OCI-LY7 (cell line): ENCODE results near the gene FKBP14. TPM values are rescaled to one million over a fixed set of nuclear protein-coding genes. Genes with fewer than 3 reads are reported as not detected.

Experiments
- BruUV-seq: library from RNA; stranded (reverse); fragments of 400-500 nt; replicated peaks from 2 replicates; lab custom pipeline; 2021; lab: Mats Ljungman, UMichigan
- CTCF ChIA-PET: fragments of 300-600 bp; sonication (Branson Sonifier 250); formaldehyde crosslinking; loops from one replicate; lab custom pipeline; 2022; ENCODE audit warnings: antibody characterized with exemption; ENCODE audit not compliant: unreplicated experiment; lab: Charles Lee
- POLR2A ChIA-PET: fragments of 300-600 bp; sonication (Branson Sonifier 250); formaldehyde crosslinking; loops from one replicate; lab custom pipeline; 2022; ENCODE audit warnings: antibody characterized with exemption; lab: Charles Lee
- DNase-seq: peaks from one replicate; pipeline ENCODE4 v3.0.0-alpha.2; 2015; ENCODE audit warnings: low spot score
- H2AFZ ChIP-seq: fragments of 200-600 bp; sonication (generic), shearing (Covaris generic); 2 replicates; pipeline ENCODE4 v1.6.1; 2014; ENCODE audit warnings: mild to moderate bottlenecking, antibody characterized with exemption, low read length, moderate library complexity
- H3K27ac ChIP-seq: fragments of 200-600 bp; sonication (generic); 2 replicates; pipeline ENCODE4 v1.5.1; 2014; ENCODE audit warnings: mixed run types, low read depth, mild to moderate bottlenecking, moderate library complexity, low read length, inconsistent platforms; ENCODE audit not compliant: poor library complexity, severe bottlenecking
- H3K36me3 ChIP-seq: fragments of 200-600 bp; sonication (generic); 2 replicates; pipeline ENCODE4 v1.6.1; 2014; ENCODE audit warnings: mild to moderate bottlenecking, antibody characterized with exemption, low read length, moderate library complexity, mixed read lengths; ENCODE audit not compliant: insufficient read depth
- H3K4me1 ChIP-seq: fragments of 200-600 bp; sonication (generic); 2 replicates; pipeline ENCODE4 v1.5.1; 2014; ENCODE audit warnings: mild to moderate bottlenecking, low read length; ENCODE audit not compliant: insufficient read depth, poor library complexity, severe bottlenecking
- H3K4me2 ChIP-seq: fragments of 200-600 bp; sonication (generic); 2 replicates; pipeline ENCODE4 v1.6.1; 2014; ENCODE audit warnings: mild to moderate bottlenecking, low read length
- H3K4me3 ChIP-seq: fragments of 200-600 bp; sonication (generic); 2 replicates; pipeline ENCODE4 v1.5.1; 2014; ENCODE audit warnings: mild to moderate bottlenecking, low read depth, low read length; ENCODE audit not compliant: poor library complexity, severe bottlenecking
- H3K79me2 ChIP-seq: fragments of 200-600 bp; sonication (generic); 2 replicates; pipeline ENCODE4 v1.6.1; 2016; ENCODE audit warnings: low read depth, mild to moderate bottlenecking, low read length, moderate library complexity, mixed read lengths; ENCODE audit not compliant: insufficient read depth
- H3K9me2 ChIP-seq: fragments of 200-600 bp; sonication (generic); 2 replicates; pipeline ENCODE4 v1.6.1; 2016; ENCODE audit warnings: mild to moderate bottlenecking, low read length, mixed read lengths; ENCODE audit not compliant: insufficient read depth
- H3K9me3 ChIP-seq: fragments of 200-600 bp; sonication (generic); 2 replicates; pipeline ENCODE4 v1.6.1; 2014; ENCODE audit warnings: mild to moderate bottlenecking, mixed run types, low read length, mixed read lengths
- H4K20me1 ChIP-seq: fragments of 200-600 bp; sonication (generic); 2 replicates; pipeline ENCODE4 v1.6.1; 2014; ENCODE audit warnings: mild to moderate bottlenecking, antibody characterized with exemption, low read length, moderate library complexity, mixed read lengths; ENCODE audit not compliant: insufficient read depth
- CTCF ChIP-seq: fragments of 200-600 bp; sonication (generic); conservative IDR thresholded peaks from 2 replicates; pipeline ENCODE4 v1.5.1; 2014; ENCODE audit warnings: mild to moderate bottlenecking, antibody characterized with exemption, low read length, moderate library complexity, mixed read lengths
- EZH2phosphoT487 ChIP-seq: fragments of 200-600 bp; sonication (generic); IDR thresholded peaks from 2 replicates; pipeline ENCODE4 v1.6.1; 2018; ENCODE audit warnings: low read depth, borderline replicate concordance, mild to moderate bottlenecking, mixed run types, antibody characterized with exemption, low read length, moderate library complexity, mixed read lengths
- intact Hi-C: fragments of 100-400 bp; cut with micrococcal nuclease; formaldehyde crosslinking; loops from one replicate; pipeline ENCODE4 v1.10.0; 2022; ENCODE audit not compliant: unreplicated experiment
- total RNA-seq, 2 experiments: library from RNA; depleted of rRNA in 1 of 2; stranded (reverse); fragments of >200 nt in 1 of 2; shearing (Covaris generic) in 1 of 2; gene quantifications; 2 replicates each; pipeline ENCODE4 v1.2.3, GENCODE V29; 2014 to 2022

The FKBP14 gene
- total RNA-seq, 2 experiments from 2014 or later = 5.3 to 15.9 TPM

GRCh38 chr7:29976673-29977415, 49.7 kb downstream of the FKBP14 start:
- BruUV-seq = no TSS peak
- TF ChIP-seq CTCF = no peak
- no peak for TF ChIP-seq EZH2phosphoT487

GRCh38 chr7:29976266-29976665, 50.2 kb downstream of the FKBP14 start:
- CTCF ChIA-PET = no interaction called here
- H3K79me2 ChIP-seq = peaks cover 74% of the 10 kb centered on the region

More at GRCh38 chr7:29976673-29977415, 49.7 kb downstream of the FKBP14 start:
- DNase-seq = no peak
- CTCF ChIA-PET = no interaction called here
- Histone ChIP-seq H4K20me1 (0 out of 2 replicates have a peak, but pooled peaks cover 7% of the 10 kb centered on the region), H3K36me3 (peaks cover 12% of the 10 kb centered on the region), H3K79me2 (peaks cover 75% of the 10 kb centered on the region), H3K9me3 (no peaks in the 10 kb centered on the region), H3K4me3 (no peak overlapping the region), H3K9me2 (no peaks in the 10 kb centered on the region), H3K27ac (no peak overlapping the region), H2AFZ (no peak overlapping the region), H3K4me1 (no peaks in the 10 kb centered on the region), H3K4me2 (no peak overlapping the region)
- intact Hi-C loops = no loop called here
- POLR2A ChIA-PET = interaction anchor here (0.9 to 2.7 kb wide), 6 partner anchors 8 to 97 kb away, joined by 3 to 11 read pairs (median 4); no protein-coding TSS in a partner anchor

More at GRCh38 chr7:29976266-29976665, 50.2 kb downstream of the FKBP14 start:
- no peaks in the 10 kb centered on the region for H3K9me2 ChIP-seq
- TF ChIP-seq EZH2phosphoT487 (no peak), CTCF (no peak)
- no peak overlapping the region for H3K4me3 ChIP-seq
- H4K20me1 ChIP-seq = 0 out of 2 replicates have a peak, but pooled peaks cover 7% of the 10 kb centered on the region
- DNase-seq = no peak
- POLR2A ChIA-PET = interaction anchor here (0.9 to 2.7 kb wide), 3 partner anchors 9 to 47 kb away, joined by 3 to 11 read pairs (median 4); no protein-coding TSS in a partner anchor
- no peak overlapping the region for H2AFZ ChIP-seq
- intact Hi-C loops = no loop called here
- no peaks in the 10 kb centered on the region for H3K4me1 ChIP-seq
- H3K4me2 ChIP-seq = no peak overlapping the region
- H3K9me3 ChIP-seq = no peaks in the 10 kb centered on the region
- H3K27ac ChIP-seq = no peak overlapping the region
- H3K36me3 ChIP-seq = peaks cover 12% of the 10 kb centered on the region
- no TSS peak for BruUV-seq
